ENCODE measurements around the gene TJP3.

DNA sequence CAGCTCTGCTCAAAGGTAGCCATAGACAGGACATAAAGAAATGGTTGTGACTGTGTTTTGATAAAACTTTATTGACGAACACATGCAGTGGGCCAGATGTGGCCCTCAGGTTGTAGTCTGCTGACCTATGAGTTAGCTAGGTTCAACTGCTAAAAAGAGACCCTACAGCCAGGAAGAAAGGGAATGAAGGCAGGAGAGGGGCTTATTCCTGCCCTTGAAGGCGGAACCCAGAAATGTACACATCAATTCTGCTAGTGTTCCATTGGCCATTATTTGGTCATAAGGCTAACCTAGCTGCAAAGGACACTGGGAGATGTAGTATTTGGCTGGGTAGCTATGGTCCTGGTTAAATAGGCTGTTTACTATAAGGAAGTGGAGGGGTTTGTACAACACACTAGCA, 35.3 kb downstream of the TJP3 start:
- no peak for TF ChIP-seq POLR2AphosphoS5 (IDR thresholded peaks at IDR 0.05; ENCODE audit: low read depth, low read length)
- TF ChIP-seq TAF1 (IDR thresholded peaks at IDR 0.05; ENCODE audit: borderline replicate concordance, insufficient read depth, low read length): no peak
- TF ChIP-seq, protein P1, sequence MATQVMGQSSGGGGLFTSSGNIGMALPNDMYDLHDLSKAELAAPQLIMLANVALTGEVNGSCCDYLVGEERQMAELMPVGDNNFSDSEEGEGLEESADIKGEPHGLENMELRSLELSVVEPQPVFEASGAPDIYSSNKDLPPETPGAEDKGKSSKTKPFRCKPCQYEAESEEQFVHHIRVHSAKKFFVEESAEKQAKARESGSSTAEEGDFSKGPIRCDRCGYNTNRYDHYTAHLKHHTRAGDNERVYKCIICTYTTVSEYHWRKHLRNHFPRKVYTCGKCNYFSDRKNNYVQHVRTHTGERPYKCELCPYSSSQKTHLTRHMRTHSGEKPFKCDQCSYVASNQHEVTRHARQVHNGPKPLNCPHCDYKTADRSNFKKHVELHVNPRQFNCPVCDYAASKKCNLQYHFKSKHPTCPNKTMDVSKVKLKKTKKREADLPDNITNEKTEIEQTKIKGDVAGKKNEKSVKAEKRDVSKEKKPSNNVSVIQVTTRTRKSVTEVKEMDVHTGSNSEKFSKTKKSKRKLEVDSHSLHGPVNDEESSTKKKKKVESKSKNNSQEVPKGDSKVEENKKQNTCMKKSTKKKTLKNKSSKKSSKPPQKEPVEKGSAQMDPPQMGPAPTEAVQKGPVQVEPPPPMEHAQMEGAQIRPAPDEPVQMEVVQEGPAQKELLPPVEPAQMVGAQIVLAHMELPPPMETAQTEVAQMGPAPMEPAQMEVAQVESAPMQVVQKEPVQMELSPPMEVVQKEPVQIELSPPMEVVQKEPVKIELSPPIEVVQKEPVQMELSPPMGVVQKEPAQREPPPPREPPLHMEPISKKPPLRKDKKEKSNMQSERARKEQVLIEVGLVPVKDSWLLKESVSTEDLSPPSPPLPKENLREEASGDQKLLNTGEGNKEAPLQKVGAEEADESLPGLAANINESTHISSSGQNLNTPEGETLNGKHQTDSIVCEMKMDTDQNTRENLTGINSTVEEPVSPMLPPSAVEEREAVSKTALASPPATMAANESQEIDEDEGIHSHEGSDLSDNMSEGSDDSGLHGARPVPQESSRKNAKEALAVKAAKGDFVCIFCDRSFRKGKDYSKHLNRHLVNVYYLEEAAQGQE (IDR thresholded peaks at IDR 0.05; ENCODE audit: insufficient read depth in 1 of 2, low read depth in 2 of 2, low read length in 2 of 2): no peak
- TF ChIP-seq SIN3A (IDR thresholded peaks at IDR 0.05; ENCODE audit: borderline replicate concordance, insufficient read depth, low read length): no peak

Data from PFSK-1 (cell line).